Measurements from ENCODE around the gene MGA.

The MGA gene

GRCh38 chr15:41656188-41656587, 4.0 kb upstream of the MGA start:
- in situ Hi-C loops (cut with HindIII; ENCODE audit: low sequenced_read_pairs) = no loop called here

- in situ Hi-C loops (cut with HindIII; ENCODE audit: low sequenced_read_pairs) = no loop called here
These were observed 1.5 kb upstream of the MGA start for GRCh38 chr15:41658689-41659088.

DNA sequence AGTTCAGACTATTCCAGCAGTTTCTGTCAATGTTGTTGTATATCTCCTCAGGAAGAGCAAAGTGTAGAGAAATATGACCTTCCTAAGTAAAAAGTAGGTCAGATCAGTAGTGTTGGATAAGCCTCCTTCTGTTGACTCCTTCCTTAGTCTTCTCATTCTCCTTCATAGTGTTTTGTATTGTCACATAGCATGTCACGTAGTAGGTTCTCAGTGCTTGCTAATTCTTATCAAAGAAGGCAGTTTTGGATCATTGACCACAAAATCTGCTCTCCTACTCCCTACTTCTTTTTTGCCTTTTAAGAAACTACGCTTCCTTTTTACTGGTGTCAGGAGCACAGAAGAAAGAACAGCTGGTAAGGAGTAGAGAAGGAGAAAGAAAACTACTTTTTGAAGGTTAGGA, 1.0 kb upstream of the MGA start:
- in situ Hi-C loops (cut with HindIII; ENCODE audit: low sequenced_read_pairs) = no loop called here

DNA sequence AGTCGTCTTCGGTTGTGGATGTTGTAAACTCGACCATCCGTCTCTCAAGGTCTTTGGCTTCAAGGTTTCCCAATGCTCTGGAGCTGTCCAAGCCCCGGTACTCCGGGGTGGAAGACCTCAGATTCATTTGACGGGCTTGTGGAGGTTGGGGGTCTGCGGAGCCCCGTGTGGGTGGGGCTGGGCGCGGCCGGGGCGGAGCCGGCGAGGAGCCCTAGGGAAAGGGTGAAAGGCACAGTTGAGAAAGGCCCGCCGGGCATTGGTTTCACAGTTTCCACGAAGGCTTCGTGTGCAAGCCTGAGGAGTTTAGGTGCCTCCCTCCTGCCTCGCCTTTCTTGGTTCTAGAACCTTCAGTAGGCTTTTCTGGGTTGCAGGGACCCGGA, 360 bp upstream of the MGA start:
- in situ Hi-C loops (cut with HindIII; ENCODE audit: low sequenced_read_pairs) = no loop called here

GRCh38 chr15:41661078-41661517, 893 bp downstream of the MGA start:
- in situ Hi-C loops (cut with HindIII; ENCODE audit: low sequenced_read_pairs) = no loop called here

DNA sequence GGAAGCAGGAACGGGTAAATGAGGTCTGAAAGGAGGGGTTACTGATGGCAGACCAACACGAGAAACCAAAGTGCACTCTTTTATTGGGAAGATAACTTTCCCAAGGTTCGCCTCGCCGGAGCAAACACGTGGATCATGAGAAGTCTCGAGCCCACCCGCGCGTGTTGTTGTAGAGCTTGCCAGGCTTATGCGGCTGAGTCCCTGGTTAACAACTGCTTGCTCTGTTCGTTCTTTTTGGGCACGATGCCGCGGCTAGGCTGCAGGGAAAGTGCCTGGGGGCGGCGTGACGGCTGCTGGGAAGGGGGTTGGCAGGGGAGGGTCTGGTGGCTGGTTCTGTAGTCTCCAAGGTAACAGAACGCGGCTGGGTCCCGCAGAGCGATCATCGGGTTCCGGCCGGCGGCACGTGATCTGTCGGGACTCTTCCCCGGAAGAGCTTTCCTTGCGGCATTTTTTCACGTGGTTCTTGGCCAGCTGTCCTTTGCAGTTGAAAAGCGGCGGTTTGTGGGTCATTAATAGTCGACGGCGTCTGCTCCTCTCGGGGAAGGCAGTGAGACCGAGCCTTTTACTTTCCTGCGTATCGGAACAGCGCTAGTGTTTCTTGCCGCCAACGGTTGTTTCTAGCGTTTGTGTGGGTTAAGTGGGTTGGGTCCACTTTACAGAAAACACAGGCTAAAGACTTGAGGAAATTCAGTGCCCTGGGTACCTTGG, 1.5 kb downstream of the MGA start:
- in situ Hi-C loops (cut with HindIII; ENCODE audit: low sequenced_read_pairs) = no loop called here

DNA sequence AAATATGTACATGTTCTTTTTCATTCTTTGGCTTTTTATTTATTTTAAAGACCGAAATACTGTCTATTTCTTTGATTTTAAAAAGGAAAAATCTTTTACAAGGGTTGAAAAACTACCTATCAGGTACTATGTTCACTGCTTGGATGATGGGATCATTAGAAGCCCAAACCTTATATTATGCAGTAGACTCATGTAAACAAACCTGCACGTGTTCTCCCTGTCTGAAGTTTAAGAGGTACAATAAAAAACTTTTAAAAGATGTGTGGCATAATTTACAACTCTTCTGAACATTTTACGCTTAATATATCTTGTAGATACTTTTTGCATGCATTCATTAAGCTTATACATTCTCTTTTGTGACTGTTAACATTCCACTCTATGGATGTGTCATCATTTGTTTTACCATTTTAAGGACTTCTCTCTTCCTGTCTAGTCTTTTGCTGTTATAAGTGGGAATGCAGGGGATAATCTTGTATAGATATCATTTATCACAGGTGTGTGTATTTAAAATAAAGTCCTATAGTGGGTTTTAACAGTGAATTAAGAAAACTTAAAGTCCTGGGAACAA, 6.2 kb downstream of the MGA start:
- in situ Hi-C loops (cut with HindIII; ENCODE audit: low sequenced_read_pairs) = loop anchor here (5.0 kb wide), 1 partner anchor 36 kb away; no protein-coding TSS in a partner anchor

DNA sequence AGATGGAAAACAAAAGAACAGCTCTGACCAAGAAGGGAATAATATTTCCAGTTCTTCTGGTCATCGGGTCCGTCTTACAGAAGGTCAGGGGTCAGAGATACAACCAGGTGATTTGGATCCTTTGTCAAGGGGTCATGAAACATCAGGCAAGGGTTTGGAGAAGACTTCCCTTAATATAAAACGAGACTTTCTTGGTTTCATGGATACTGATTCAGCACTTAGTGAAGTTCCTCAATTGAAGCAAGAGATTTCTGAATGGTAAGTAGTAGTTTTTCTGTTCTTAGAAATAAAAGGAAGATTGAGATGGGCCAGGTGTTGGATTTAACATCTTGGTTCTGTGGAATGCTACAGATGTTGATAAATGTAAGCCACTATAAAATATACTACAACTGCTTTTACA, 9.5 kb downstream of the MGA start:
- in situ Hi-C loops (cut with HindIII; ENCODE audit: low sequenced_read_pairs) = loop anchor here (5.0 kb wide), 1 partner anchor 33 kb away; no protein-coding TSS in a partner anchor

GRCh38 chr15:41671656-41672648, 11.7 kb downstream of the MGA start:
- in situ Hi-C loops (cut with HindIII; ENCODE audit: low sequenced_read_pairs) = no loop called here

GRCh38 chr15:41675337-41675736, 15.1 kb downstream of the MGA start:
- in situ Hi-C loops (cut with HindIII; ENCODE audit: low sequenced_read_pairs) = no loop called here

- in situ Hi-C loops (cut with HindIII; ENCODE audit: low sequenced_read_pairs) = no loop called here
These were observed 18.5 kb downstream of the MGA start for GRCh38 chr15:41678742-41679141.

GRCh38 chr15:41683955-41684354, 23.8 kb downstream of the MGA start:
- in situ Hi-C loops (cut with HindIII; ENCODE audit: low sequenced_read_pairs) = no loop called here

DNA sequence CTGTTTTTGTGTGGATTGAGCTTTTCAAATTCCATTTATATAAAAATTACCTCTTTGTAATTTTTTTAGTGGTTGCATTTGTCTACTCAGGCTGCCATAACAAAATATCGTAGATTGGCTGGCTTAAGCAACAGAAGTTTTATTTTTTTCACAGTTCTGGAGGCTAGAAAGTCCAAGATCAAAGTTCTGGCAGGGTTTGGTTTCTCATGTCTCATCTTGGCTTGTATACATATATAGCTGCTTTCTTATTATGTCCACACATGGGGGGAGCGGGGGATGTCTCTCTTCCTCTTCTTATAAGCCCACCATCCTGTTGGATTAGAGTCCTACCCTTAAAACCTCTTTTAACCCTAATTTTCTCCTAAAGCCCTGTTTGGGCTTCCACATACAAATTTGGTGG, 28.5 kb downstream of the MGA start:
- in situ Hi-C loops (cut with HindIII; ENCODE audit: low sequenced_read_pairs) = no loop called here

DNA sequence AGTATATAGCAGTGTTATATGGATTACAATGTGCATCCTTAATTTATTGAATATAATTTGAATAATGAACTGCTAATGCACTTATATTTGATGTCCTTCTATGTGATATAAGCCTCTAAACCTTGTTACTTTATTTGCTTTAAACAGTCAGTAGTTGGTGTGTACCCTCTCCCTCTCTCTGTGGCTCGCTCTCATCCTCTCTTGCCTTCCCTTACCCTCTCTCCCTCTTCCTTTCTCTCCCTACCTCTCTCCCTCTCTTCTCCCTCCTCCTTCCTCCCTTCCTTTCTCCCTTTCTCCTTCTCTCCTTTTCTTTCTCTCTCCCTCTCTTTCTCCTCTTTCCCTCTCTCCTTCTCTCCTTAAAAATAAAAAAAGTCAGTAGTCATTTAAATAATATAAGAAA, 28.9 kb downstream of the MGA start:
- in situ Hi-C loops (cut with HindIII; ENCODE audit: low sequenced_read_pairs) = no loop called here

GRCh38 chr15:41689834-41690233, 29.6 kb downstream of the MGA start:
- in situ Hi-C loops (cut with HindIII; ENCODE audit: low sequenced_read_pairs) = no loop called here

DNA sequence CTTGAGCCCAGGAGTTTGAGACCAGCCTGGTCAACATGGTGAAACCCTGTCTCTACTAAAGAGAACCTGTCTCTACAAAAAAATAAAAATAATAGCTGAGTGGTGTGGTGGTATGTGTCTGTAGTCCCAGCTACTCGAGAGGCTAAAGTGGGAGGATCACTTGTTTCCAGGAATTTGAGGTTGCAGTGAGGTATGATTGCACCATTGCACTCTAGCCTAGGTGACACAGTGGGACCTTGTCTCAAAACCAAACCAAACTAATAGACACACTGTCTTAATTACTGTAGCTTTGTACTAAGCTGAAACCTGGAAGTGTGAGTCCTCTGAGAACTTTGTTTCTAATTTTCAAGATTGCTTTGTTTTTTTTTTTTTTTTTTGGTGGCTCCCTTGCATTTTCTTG, 30.4 kb downstream of the MGA start:
- in situ Hi-C loops (cut with HindIII; ENCODE audit: low sequenced_read_pairs) = no loop called here

- in situ Hi-C loops (cut with HindIII; ENCODE audit: low sequenced_read_pairs) = no loop called here
These were observed 31.3 kb downstream of the MGA start for GRCh38 chr15:41691471-41691870.

- in situ Hi-C loops (cut with HindIII; ENCODE audit: low sequenced_read_pairs) = no loop called here
These were observed 31.8 kb downstream of the MGA start for GRCh38 chr15:41692049-41692448.

DNA sequence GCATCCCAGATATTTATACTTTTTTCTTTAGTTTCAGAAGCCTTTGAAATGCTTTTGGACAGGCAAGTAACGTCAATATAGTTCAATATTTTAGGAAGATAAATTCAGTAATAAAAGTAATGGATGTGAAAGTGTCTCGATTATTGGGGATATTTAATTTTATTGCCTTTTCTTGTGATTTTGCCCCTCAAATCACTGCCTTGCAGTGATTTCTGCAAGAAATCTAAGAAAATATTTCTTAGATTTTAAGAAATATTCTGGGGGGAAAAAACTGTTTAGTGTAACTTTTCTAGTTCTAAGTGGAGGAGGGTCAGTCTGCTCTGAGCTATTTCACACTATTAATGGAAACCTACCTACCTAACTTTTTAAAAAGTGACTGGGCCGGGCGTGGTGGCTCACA, 33.6 kb downstream of the MGA start:
- in situ Hi-C loops (cut with HindIII; ENCODE audit: low sequenced_read_pairs) = no loop called here

GRCh38 chr15:41695750-41696436, 35.7 kb downstream of the MGA start:
- in situ Hi-C loops (cut with HindIII; ENCODE audit: low sequenced_read_pairs) = no loop called here

DNA sequence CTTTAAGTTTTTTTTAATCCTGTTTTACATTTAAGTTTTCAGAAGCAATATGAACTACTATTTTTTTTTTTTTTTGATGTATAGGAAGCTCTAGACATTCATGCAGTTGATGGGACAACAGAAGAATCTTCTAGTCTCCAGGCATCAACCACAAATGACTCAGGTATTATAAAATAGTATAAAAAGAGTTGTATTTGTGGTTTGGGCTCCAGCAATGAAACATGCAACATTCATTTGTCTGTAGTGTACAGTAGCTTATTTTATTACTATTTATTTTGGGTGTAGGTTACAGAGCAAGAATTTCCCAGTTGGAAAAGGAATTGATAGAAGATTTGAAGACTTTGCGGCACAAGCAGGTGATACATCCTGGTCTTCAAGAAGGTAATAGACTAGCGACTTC, 38.6 kb downstream of the MGA start:
- in situ Hi-C loops (cut with HindIII; ENCODE audit: low sequenced_read_pairs) = no loop called here
